Measurements from ENCODE around the gene GABRA5. TPM values are rescaled to one million over a fixed set of nuclear protein-coding genes. Genes with fewer than 3 reads are reported as not detected.

GABRA5 gene
- polyA plus RNA-seq, 4 donors = 0.14 to 0.40 (median 0.32) TPM

DNA sequence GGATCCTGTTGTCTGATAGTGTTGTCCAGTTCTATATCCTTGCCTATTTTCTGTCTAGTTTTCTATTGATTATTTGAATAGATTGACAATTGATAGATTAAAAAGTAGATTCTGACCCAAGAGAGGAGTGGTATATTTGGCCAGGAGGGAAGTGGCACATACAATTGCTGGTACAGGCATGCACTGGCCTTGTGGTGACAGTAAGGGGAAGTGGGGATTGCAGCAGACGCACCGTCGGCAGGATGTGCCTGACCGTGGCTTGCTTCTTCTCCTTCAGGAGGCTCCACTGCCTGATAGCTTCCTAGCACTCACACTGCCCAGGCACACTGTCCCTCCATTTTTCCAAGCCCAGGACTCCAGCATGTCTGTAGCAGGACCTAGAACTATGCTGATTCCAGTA lies 114.6 kb downstream of the GABRA5 start:
- DNase-seq (ENCODE audit: low read depth in 4 of 4, low spot score in 3 of 4) = no peak

DNA sequence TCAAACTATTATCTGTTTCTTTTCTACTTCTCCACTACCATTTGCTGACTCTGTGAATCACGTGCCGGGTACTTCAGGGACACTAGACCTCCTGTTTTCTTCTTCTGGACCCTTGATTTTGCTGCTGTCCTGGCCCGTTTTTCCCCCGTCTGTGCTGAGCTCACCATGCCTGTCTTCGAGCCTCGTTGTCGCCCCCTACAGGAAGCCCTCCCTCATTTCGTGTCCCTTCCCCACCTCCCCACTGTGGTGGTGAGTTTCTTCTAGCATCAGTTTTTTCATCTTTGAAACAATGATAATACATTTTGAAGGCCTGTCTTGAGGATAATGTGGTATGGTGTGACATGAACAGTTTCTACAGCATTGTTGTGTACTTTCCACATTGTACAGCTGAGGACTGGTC lies 117.0 kb downstream of the GABRA5 start:
- no peak for DNase-seq (ENCODE audit: low read depth in 4 of 4, low spot score in 3 of 4)

DNA sequence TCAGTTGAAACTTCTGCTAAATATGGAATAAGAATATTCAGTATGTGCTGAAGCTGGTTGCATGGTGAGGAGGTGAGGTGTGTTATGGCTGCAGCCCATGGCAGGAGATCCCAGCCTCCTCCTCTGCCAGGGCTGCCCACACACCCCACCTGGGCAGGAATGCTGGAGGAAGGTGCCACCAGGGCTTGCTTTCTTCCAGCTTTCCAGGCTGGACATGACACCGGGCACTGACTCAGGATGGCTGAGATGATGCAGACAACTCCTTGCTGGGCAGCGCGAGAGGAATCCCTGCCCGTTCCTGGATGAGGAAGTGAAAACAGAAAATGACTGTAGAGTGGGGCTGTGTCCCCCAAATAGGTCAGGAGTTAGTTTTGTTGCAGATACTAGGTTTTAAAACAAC lies 118.2 kb downstream of the GABRA5 start:
- DNase-seq (ENCODE audit: low read depth in 4 of 4, low spot score in 3 of 4) = no peak

DNA sequence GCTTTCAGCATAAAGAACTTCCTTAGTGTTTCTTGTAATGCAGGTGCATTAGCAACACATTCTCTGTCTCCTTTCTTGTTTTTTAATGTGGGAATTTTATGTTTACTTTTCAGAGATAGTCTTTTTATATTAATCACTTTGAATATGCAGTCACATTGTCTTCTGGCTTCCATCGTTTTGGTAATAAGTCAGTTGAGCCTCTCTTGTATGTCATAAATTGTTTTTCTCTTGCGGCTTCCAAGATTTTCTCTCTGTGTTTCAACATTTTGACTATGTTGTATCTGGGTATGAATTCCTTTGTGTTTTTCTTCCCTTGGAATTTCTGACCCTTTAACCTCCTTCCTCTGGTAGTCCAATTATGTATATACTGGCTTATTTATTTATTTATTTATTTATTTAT lies 129.4 kb downstream of the GABRA5 start:
- no peak for DNase-seq (ENCODE audit: low read depth in 4 of 4, low spot score in 3 of 4)

Other genes with a start within 250 kb of the GABRA5 start
- gene GABRB3, start 94.0 kb upstream of the GABRA5 start, polyA plus RNA-seq (ENCODE audit: insufficient read length in 4 of 4) = 1 to 10 TPM; 4.0 to 7.4 (median 6.6) TPM
- 1 to 10 TPM in 3 of 4 donors, under 1 TPM in 1; 0.71 to 2.0 (median 1.9) TPM for gene GABRG3, start 104.1 kb downstream of the GABRA5 start, polyA plus RNA-seq (ENCODE audit: insufficient read length in 4 of 4)

Measured in left renal pelvis (tissue), 4 donors.